GM21423 (cell line): ENCODE results near the gene MYO1A.
"Not testable (repeated sequence)": the region's sequence is repeated elsewhere in the genome, so short reads cannot be mapped to it uniquely, and the experiment has no call there.

Source experiments
- ATAC-seq: cut with Tn5 transposase; IDR thresholded peaks from one replicate; pipeline ENCODE4 v1.9.1; 2021; ENCODE audit warnings: mild to moderate bottlenecking, moderate library complexity; ENCODE audit not compliant: unreplicated experiment

Gene MYO1A

DNA sequence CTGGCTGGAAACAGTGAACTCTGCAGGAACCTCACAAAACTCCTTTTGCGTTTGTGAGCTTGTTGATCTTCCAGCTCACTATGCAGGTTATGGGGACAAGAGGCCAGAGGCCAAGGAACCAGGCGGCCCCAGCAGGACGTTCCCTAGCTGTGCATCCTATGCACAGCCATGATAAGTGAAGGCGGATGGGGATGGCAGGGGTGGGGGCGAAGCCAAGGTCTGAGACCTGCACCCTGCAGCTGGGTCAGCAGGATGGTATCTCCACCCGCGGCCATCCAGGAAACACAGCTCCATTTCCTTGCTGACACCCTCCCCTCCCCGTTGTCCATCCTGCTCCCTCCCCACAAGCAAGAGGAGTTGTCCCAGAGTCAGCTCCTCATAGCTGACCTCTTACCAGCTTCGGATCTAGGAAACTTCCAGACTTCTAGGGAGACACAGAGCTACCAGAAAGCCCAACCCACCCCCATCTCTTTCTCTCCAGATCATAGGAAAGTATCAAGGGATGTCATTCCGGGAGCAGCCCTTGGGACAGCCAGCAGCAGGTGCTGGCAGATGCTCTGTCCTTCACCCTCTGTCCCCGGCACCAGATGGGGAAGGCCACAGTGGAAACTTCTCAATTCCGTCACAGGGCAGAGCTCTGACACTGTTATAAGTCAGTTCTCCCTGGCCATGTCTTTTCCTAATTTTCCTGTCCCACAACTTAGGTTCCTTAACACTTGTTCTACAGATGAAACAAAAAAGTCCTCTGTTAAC lies 53.0 kb downstream of the MYO1A start:
- ATAC-seq = no peak

DNA sequence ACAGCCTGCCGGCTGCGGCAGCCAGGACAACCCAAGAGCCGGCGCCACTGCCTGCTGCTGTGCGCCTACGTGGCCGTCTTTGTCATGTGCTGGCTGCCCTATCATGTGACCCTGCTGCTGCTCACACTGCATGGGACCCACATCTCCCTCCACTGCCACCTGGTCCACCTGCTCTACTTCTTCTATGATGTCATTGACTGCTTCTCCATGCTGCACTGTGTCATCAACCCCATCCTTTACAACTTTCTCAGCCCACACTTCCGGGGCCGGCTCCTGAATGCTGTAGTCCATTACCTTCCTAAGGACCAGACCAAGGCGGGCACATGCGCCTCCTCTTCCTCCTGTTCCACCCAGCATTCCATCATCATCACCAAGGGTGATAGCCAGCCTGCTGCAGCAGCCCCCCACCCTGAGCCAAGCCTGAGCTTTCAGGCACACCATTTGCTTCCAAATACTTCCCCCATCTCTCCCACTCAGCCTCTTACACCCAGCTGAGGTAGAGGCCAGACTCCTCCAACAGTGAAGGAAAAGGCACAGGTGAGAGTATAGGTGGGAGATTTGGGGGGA lies 53.9 kb downstream of the MYO1A start:
- ATAC-seq = no peak

GRCh38 chr12:56995201-56995929 lies 54.6 kb downstream of the MYO1A start:
- ATAC-seq = no peak

- ATAC-seq = no peak
Measured at GRCh38 chr12:56994231-56994746, 55.6 kb downstream of the MYO1A start.

DNA sequence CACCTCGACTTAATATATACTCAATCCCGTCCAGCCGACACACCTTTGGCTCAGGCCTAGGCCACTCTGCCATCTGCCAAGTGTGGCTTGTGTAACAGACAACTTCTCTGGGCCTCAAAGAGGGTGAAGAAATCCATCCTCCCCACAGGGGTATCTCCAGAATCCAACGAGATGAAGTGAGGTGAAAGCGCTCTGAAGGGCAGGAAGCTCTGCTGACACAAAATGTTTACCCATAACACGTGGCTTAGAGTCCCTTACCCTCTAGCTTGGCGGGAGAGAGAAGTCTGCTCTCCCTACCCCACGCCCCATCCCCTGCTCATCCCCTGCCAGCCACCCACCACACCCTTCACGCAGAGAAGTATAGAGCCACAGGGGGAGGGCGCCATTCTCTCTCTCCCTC lies 56.6 kb downstream of the MYO1A start:
- no peak for ATAC-seq

GRCh38 chr12:56991319-56992246 lies 58.3 kb downstream of the MYO1A start:
- no peak for ATAC-seq

DNA sequence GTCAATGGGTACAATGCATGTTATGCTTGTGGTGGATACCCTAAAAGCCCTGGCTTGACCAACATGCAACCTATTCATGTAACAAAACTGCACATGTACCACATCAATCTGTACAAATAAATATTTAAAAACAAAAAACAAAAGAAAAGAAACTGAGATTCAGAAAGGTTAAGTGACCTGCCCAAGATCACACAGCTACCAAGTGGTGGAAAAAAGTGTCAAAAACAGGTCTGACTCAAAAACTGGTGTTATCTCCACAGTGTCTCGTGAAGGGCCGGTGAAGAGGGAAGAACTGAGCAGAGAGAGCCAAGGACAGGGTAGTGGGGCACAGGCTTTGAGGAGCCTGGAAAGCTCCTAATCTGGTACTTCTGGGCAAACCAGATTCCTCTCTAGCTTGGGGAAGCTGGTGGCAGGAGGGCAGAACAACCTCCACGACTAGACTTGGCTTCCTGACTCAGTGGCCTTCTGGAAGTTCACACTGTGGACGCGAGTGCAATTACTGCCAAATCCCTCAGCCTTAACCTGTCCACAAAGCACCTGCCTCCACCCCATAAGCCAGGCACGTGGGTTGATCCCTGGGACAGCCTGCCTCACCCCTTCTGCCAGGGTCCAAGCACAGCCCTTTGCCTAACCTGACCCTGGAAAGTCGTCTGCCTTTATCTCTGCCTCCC lies 59.1 kb downstream of the MYO1A start:
- no peak for ATAC-seq

DNA sequence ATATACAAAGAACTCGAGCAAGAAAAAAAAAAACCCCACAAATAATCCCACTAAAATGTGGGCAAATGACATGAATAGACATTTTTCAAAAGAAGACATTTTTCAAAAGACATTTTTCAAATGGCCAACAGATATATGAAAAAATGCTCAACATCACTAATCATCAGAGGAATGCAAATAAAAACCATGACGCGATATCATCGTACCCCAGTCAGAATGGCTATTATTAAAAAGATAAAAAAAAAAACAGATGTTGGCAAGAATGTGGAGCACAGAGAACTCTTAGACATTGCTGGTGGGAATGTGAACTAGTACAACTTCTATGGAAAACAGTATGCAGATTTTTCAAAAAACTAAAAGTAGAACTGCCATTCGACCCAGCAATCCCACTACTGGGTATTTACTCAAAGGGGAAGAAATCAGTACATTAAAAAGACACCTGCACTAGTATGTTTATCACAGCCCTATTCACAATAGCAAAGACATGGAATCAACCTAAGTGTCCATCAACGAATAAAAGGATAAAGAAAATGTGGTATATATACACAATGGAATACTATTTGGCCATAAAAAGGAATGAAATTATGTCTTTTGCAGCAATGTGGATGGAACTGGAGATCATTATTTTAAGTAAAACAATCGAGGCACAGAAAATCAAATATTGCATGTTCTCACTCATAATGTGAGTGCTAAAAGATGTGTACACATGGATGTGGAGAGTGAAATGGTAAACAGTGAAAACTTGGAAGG lies 59.9 kb downstream of the MYO1A start:
- no peak for ATAC-seq

DNA sequence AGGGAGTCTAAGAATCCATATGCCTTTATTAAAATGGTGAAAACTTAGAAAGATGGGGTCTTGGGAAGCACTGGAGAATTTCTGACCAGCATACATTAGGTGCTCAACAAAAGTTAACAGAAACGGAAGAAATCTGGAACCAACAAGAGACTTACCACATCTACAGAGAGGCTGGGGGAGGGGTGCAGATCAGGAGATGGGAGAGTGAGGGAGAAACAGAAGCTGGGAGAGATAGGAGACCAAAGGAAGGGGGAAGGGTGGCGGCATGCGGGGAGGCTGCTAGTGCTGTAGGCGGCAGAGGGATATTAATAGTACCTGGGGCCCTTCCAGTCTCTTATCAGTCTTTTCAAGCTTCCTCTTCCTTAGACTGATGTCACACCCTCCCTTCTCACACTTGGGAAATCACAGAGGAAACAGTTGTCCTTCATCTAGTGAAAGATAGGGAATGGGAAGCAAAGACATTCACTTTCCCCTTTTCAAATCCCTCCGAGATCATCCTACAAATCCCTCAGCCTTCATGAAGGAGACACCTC lies 61.7 kb downstream of the MYO1A start:
- ATAC-seq = no peak

- ATAC-seq = no peak
Measured at GRCh38 chr12:56987551-56988053, 62.3 kb downstream of the MYO1A start.

DNA sequence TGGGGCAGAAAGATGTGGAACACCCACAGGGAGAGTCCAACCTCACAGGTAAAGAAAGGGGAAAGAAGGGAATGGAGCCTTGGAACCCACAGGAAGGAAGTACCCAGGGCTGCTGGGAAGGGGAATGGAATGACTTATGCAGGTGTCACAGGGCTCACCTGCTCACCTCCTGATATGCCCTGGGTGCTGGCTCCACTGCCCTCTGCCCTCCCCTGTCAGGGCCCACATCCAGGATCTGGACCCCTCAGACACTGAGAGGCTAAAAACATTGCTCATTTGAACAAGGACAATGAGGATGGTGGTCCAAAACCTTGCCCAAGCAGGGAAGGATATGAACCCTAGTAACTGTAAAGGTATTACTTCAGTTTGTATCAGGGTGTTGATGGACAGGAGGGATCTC lies 62.9 kb downstream of the MYO1A start:
- ATAC-seq = no peak

DNA sequence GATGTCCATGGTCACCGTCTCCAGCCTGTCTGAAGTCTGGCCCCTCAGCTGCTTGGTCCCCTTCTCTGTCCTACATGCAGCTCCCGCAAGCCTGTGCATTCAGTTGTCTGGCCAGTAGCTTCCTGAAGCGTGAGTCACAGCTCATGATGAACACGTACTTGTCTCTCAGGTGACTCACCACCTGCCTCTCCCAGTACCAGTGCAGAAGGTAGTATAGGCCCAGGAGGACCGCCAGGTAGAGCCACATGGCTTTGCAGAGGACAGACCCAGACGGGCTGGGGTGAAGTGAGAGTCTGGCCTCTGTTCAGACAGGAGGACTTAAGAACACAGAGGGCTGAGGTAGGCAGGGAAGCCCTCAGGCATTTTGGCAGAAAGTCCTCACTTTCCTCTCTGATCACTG lies 64.2 kb downstream of the MYO1A start:
- ATAC-seq = not testable (repeated sequence)

DNA sequence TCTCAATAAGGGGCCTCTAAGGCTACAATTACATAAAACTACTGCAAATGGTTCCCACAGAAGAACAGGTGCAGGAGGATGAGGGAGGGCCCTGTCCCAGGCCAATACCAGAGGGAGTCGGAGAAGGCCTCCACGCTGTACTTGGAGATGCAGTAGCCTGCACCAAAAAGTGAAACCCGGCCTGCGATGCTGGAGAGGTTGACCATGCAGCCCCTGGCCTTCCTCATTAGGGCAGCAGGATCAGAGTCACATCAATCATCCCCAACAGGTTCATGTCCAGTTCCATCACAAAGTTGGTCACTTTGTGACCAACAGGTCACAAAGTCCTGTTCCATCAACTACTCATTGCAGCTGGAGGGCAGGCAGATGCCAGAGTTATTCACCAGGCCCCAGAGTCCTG lies 66.5 kb downstream of the MYO1A start:
- ATAC-seq = no peak

GRCh38 chr12:56982578-56983236 lies 67.2 kb downstream of the MYO1A start:
- not testable (repeated sequence) for ATAC-seq

DNA sequence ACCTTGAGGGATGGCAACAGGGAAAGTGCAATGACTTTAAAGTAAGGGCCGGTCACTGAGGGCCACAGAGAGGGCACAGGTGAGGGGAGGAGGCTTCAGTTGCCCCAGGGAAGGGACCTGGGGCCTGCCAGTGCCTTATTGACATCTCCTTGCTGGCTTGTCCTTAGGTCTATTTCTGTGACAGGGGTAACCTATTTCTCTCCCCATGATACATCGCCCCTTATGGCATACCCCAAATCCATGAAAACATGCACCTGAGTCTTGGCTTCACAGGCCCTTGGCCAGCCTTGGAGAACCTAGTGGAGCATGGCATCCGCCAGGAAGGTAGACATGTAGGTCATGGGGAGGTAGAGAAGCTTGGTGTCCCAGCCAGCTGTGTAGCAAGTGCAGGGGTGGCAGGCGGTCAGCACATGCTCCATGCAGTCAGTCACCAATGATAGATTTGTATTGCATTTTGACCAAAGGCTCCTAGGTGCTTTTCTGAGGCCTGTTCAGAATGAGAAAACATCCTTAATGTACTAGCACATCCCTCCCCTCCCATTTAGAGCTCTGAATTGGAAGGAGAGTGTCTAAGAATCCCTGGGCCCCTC lies 68.9 kb downstream of the MYO1A start:
- ATAC-seq = no peak

DNA sequence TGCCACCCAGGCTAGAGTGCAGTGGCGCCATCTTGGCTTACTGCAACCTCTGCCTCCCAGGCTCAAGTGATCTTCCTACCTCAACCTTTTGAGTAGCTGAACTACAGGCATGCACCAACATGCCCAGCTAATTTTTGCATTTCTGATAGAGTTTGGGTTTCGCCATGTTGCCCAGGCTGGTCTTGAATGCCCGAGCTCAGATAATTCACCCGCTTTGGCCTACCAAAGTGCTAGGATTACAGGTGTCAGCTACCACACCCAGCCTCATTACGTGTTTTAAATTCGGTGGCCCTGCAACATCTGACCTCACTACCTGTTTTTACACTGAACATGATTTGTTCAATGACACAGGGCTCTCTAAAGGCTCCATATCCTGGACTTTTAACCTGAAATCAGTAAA lies 69.7 kb downstream of the MYO1A start:
- no peak for ATAC-seq

DNA sequence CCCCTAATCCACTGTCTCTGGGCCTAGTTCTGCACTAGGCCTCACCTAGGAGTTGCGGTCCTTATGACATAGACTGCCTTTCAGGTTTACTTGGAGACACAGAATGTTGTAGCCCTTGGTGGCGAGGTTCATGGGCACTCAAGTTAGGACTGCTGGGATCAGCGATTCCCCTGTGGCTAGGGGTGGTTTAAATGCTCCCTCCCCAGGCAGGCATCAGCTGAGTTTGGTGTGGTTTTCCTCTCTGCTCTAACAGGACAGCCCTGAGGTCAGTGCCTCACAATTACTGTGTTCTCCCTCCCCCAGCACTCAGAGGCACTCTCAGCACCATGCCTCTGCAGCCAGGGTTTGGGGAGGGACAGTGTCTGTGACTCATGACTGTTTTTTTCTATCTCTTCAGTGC lies 70.3 kb downstream of the MYO1A start:
- no peak for ATAC-seq
